NCI-H2081 treated with DMSO at 0.1 percent for 48 hours (cell line): ENCODE results near the gene SPEM2.
"Not testable (repeated sequence)": the region's sequence is repeated elsewhere in the genome, so short reads cannot be mapped to it uniquely, and the experiment has no call there.

Experiments used
- DNase-seq: peaks from one replicate; lab custom pipeline; 2025; lab: John Stamatoyannopoulos, UW

Gene SPEM2

DNA sequence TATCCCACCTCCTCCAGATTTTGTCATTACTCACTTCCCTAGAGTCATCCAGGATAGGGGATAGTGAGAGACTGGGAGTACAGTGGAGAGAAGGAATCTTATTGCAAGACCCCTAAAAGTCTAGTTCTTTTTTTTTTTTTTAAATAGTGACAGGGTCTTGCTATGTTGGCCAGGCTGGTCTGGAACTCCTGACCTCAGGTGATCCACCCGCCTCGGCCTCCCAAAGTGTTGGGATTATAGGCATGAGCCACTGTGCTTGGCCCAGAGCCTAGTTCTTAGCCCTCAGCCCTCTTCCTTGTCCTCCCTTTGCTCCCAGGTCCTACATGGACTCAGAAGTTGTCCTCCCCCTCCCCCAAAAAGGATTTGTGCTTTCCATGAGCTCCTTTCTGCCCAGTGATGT is 16.7 kb downstream of the SPEM2 start:
- DNase-seq: no peak

DNA sequence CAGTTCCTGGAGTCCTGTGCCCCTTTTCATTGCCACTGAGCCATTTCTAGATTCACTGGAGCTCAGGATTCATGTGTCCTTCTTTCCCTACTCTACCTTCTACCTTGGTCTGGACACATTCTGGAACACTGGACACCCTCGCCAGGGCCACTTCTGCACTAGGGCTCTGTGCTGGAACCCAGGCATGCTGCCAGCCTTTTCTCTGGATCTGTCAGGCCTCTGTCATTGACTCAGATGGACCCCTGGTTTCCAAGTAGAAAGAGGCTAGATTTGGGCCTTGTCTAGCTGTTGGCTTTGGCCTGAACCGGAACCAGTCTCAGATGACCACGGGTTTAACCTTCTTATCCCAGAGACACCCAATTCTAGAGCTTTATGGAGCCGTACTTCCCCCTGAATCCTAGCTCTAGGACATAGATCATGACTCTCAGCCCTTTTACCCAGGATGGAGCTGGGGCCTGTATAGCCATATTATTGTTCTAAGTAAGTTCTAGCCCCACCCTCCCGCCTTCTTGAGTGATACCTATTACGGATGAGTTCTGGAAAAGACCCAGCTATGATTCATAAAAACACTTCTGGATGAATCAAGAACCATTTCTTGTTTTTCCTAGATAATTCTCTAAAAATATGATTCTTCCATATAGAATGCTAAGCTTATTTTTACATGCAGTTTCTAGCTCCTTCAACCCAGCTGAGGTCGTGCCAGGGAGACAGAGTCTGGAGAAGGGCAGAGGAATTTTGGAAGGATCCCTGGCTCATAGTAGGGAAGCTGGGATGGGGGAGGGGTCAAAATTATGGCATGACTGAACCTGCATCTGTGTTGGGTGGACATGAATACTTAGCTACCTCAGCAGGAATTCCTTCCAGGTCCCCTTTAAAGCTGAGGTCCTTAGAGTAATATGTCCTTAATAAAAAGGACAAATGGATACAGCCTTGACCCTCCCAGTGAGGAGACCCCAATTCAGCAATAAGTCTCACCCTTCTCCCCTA is 18.4 kb downstream of the SPEM2 start:
- DNase-seq: no peak

DNA sequence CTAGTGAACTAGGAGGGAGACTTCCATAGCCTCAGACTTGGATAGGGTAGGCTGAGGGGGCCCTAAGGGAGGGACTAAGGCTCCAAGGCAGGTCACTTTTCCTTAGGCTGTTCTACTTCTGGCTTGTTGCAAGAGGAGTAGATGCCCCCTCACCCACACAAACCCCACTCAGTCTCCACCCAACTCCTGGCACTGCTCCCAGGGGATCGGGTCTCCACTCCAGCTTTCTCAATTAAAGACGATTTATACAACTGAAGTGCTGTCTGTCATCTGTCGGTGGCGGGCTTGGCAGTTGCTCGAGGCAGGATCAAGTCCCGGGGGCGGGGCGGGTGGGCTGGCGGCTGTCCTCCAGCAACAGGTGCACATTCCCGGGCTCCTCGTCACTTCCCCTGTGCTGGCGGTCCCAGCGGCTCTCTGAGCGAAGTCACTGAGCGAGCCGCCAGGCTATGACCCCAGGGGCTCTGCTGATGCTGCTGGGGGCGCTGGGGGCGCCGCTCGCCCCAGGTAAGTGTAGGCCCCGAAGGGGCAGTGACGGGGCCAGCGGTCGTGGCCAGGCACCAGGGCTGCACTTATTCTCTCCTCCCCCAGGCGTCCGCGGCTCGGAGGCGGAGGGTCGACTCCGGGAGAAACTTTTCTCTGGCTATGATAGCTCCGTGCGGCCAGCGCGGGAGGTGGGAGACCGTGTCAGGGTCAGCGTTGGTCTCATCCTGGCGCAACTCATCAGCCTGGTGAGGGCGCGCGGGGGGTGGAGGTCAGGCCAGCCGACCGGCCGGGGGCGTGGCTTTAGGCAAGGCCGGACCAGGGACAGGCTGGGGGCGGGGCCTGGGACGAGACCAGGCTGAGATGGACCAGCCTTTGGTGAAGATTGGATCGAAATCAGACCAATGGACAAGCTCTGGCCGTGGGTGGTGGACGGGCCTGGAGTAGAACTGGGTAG is 19.5 kb downstream of the SPEM2 start, which contains the start of gene CHRNB1:
CHRNB1 (plus strand) TSS at position 380 of the 937 bp plus-strand sequence; CDS start at position 447, 67 bp downstream.
- no peak for DNase-seq

DNA sequence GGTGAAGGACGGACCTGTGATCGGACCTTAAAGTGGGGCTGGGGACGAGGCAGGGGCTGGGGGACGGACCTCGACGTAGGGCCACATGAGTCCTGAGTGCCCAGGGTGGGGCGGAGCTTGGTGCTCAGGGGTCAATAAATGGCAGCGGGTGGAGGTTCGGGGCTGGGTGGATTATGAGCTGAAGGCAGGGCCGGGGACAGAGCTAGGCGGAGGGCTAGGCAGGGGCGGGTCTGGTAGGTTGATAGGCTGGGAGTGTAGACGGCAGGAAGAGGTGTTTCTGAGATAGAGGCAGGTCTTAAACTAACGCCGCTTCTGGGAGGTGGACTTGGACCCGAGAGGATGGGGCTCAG is 20.2 kb downstream of the SPEM2 start:
- DNase-seq: no peak

DNA sequence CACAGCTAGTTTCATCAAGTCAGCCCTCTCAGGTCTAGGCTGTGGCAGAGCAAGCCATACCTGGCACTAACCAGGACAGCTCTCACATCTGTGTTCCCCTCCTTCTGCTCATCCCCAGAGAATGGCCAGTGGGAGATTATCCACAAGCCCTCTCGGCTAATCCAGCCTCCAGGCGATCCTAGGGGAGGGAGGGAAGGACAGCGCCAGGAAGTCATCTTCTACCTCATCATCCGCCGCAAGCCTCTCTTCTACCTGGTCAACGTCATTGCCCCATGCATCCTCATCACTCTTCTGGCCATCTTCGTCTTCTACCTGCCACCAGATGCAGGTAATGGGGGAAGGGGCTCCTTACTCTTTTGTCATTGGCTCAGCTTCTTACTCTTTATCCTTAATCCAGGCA is 23.0 kb downstream of the SPEM2 start:
- DNase-seq: no peak

DNA sequence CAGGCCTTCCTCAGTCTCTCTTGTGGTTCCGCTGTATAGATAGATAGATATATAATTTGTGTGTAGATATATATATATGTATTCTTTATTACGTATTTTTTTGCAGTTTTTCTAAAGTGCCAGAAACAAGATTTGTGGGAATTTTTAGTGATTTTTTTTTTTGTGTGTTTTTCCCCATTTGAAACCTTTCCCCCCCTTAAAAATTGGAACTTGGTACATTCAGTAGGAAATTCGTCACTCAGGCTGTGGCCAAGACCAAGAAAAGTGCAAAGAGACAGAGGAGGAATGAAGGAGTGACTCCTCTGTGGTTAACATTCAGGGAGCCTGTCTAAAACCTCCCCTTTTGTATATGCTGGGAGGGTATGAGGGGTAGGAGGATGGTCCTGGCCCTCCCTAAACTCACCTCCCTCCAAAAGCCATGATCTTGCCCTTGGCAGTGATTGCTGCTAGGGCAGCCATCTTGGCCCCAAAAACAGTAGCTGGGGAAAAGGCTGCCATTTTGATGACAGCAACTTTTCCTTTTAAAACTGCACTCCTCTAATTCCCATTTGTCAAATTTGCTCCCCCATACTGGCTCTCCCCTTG is 34.6 kb downstream of the SPEM2 start:
- no peak for DNase-seq

DNA sequence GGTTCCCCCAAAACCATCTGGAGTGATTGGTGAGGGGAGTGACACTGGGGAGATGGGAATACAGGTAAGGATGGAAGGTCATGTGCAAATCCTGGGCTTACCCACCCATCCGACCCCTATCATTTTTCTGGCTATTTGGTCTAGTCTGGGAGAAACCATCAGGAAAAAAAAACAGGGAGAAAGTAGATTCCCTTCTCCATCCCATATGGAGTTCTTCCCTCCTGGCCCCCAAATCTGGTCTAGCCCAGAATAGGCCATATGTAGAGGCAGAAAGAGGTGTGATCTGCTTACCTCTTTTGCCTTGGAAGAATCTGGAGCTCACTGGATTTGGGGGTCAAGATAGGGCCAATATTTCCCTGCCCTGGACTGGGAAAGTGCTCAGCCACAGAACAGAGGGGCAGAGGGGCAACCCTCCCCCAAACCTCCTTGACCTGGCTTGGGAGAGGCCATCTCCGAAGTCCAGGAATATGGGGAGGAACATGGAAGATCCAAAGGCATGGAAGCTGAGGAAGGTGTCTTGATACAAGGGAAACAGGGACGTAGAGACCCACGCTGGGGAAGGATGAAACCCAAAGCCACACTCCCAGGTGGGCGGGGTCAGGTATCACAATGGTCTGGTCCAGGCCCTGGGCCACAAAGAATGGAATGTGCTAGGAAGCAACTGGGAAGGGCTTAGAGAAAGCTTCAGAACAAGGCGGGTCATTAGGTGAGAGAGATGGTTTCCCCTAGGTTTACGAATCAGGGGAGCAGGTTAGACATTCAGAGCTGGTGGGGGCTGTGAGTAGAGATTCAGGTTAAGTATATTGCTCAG is 35.6 kb downstream of the SPEM2 start:
- DNase-seq: no peak

DNA sequence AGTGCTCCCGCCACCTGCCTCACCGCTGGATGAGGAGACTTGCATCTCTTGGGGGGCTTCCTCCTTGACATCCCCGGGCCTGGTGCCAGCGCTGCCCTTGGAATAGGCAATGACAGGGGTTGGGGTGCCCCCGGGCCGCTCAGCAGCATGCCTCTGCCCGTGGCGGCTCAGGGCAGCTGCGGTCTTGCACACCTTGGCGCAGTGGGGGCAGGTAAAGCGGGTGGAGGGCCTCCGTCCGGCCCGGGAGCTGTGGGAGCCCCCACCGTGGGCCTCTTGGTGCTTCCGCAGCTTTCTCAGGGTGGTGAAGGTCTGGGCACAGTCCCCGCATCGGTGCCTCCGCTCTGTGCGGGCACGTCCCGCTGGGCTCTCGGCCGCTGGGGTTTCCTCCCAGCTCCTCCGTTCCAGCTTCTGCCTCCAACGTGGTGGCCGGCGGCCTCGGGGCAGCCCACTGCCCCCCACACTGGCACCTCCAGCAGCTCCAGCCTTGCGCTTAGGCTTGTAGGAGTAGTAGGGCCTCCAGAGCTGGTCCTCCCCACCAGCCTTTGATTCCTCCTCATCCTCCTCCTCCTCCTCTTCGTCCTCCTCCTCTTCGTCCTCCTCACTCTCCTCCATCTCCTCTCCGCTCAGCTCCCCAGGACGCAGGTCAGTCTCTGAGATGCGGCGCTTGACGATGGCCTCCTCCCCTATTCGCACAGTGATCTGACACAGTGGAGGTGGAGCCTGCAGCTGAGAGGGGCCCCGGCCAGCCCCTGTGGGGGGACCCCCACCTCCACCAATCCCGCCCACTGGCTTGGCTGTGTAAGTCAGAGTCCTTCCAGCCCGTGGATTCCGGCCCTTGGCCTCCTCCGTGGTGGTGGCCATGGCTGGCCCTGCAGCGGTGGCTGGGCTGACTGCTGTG is 37.3 kb downstream of the SPEM2 start:
- DNase-seq: no peak

DNA sequence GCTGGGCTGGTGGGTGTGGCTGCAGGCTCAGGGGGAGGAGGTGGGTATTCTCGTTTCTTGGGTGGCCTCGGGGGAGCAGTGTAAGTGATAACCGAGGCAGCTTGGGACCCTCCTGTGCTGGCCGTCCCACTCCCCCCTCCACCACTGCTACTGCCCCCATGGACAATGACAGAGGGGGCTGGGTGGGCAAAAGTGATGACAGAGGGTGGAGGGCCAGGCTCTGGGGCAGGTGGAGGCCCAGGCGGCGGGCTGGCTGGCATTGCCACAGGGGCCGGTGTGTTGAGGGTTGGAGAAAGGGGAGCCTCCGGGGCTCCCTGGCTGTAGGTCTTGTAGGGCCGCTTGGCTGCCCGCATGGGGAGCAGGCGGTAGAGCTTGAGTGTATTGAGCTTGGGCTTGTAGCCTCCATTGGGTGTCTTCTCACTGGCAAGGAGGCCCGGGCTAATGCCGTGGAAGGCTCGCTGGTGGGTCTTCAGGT is 38.0 kb downstream of the SPEM2 start:
- DNase-seq: no peak

DNA sequence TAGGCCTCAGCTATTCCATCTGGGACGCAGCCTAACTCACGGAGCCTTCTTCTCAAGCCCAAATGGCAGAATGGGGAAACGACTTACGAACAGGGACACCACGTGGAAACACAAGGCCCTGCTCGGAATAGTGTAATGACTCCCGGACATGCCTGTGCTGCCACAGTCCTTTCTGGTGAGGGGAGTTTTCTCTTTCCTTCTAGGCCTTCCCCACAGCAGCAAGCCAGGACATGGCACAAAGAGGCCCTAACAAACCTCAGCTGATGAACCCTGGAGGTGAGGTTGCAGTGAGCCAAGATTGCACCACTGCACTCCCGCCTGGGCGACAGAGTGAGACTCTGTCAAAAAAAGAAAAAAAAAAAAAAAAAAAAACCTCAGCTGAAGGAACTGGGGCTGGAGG is 38.7 kb downstream of the SPEM2 start:
- no peak for DNase-seq

DNA sequence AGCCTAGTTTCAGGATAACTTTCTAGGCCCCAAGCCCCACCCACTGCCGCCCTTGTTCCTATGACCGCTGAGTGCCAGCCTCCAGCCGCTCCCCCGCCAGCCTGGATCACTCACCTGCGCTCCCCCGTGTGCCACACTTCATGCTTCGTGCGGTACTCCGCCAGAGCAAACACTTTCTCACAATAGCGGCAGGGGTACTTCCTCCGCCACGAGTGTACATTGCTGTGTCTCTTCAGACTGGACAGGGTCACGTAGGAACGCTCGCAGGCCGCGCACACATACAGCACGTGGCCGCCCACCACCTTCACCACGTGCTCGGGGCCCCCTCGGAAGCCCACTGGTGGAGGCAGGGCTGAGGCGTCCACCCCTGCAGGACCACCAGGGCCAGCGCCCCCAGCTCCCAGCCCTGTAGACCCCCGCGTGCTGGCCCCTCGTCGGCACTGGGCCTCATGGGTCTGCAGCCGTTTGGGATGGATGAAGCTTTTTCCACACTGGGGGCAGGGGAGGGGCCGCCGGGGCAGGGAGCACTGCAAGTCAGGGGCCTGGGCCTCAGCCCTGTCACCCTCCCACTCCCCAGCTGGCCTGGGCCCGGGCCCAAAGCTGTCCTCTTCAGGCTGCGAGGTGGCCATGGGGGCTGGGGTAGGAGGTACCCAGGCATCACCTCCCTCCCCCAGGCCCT is 40.3 kb downstream of the SPEM2 start:
- no peak for DNase-seq

DNA sequence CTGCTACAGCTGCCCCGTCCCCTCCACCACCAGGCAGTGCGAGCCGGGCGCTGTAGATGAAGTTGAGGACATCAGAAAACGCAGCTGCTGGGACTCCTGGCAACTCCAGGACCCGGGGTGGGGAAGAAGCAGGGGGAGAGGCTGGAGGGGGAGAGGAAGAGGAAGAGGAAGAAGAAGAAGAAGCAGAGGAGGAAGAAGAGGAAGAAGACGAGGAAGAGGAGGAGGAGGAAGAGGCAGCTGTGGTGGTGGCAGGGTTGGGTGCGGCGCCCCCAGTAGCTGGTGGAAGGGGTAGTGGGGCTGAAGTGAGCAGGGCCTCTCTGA is 40.9 kb downstream of the SPEM2 start:
- no peak for DNase-seq

DNA sequence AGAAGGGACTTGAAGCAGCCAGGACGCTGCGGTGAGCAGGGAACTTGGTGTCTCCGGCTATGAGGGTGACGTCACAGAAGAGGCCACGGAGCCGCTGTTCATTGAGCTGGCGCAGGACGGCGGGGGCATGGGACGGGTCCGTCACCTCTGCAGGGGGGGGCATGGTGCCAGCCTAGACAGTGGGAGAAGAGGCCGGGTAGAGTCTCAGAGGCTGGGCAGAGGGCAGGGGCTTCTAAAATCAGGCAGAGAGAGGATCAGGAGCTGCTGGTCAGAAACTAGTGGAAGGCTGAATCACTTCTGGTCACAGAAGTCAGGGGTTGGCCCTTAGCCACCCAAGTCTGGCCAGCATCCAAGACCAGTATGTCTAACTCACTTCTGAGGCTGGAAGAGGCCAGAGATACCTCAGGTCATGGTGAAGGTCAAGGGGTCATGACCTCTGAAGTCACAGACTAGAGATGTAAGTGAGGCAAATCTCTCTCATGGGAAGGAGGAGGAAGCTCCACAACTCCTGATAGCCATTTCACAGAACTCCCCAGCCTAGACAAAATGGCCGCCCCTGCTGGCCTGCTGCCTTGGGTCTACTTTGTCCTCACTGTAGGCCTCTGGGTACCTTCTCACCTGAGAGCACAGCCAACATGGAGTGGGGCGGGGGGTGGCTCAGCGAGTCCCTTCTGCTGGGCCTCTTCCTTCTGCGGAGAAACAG is 41.4 kb downstream of the SPEM2 start:
- no peak for DNase-seq

DNA sequence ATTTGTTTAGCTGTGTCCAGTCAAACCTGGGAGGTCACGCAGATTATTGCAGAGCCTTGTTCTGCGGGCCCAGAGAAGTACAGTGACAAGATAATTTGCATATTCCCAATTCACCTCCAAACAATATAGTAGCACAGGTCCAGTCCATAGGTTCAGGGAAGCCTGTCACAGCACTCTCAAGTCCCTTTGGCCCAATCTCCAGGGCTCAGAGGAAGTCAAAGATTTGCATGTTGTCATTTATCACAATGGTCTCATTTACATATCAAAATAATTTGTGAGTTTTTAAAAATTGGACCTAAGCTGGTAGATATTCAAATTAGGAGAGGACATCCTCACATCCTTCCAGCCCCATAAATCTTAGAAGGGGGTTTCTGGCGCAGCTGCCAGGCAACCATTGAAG is 42.1 kb downstream of the SPEM2 start:
- DNase-seq: no peak

DNA sequence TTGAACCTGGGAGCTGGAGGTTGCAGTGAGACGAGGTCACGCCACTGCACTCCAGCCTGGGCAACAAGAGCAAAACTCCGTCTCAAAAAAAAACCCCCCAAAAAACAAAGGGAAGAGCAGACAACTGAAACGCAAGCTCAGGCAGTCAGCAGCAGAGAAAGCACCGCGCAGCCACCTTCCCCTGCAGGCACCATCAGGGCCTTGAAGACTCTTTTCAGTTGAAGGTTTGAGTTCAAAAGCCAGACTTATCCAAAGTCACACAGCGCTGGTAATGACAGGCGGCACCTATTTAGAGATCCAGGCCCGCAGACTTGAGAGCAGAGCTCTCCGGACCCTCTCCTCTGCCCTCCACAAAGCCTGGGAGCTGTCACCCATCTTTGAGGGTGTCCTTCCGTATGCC is 42.9 kb downstream of the SPEM2 start:
- DNase-seq: no peak

DNA sequence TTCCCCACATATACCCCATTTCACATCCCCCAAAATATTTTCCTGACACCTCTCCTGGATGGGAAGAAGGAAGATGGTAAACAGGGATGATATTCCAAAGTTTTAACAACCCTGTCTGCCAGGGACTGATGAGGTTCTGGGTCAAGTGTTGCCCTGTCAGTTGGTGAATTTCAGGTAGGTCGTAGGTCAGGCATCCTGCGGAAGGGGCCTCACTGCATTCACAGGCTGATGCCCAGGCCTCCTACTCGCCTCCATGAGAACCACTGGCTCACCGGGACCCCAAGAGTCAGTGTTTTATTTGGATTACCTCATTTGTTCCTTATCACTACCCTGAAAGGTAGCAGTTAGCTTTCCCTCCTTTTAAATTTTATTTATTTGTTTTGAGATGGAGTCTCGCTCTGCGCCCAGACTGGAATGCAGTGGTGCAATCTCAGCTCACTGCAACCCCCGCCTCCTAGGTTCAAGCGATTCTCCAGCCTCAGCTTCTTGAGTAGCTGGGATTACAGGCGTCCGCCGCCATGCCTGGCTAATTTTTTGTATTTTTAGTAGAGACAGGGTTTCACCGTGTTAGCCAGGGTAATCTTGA is 43.5 kb downstream of the SPEM2 start:
- DNase-seq: no peak

DNA sequence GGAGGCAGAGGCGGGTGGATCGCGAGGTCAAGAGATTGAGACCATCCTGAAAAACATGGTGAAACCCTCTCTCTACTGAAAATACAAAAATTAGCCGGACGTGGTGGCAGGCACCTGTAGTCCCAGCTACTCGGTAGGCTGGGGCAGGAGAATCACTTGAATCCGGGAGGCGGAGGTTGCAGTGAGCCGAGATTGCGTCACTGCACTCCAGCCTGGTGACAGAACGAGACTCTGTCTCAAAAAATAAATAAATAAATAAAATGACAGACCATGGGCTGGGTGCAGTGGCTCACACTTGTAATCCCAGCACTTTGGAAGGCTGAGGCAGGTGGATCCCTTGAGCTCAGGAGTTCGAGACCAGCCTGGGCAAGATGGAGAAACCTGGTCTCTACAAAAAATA is 44.4 kb downstream of the SPEM2 start:
- DNase-seq: not testable (repeated sequence)

DNA sequence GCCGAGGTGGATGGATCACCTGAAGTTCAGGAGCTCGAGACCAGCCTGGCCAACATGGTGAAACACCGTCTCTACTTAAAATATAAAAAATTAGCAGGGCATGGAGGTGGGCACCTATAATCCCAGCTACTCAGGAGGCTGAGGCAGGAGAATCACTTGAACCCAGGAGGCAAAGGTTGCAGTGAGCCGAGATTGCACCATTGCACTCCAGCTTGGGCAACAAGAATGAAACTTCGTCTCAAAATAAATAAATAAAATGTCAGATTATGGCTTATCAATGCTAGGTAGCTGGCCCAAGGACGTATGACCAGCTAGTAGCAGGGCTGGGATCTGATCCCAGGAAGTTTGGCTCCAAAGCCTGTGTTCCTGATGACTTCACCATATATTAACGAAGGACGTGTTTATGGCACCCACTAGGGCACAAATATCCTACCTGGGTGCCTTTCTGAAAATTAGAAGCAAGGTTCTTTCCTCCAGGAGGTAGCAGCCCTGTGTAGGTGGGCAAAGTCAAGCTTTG is 45.1 kb downstream of the SPEM2 start:
- not testable (repeated sequence) for DNase-seq

DNA sequence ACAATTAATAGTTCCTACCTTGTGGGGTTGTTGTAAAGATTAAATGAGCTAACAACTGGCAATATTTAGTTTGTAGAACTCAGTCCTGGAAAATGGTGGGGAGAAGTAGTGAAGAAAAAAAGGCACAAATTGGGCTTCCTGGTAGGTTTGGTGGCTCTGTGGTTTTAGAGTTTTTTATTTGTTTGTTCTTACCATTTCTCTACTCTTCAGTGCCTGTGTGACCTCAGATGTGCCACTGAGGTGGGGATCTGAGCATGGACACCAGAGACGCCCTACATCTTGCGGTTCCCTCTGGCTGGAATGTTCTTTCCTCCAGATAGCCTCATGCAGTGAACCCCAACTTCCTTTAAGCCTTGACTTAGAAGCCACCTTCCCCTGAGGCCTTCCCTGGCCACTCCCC is 46.3 kb downstream of the SPEM2 start:
- DNase-seq: no peak
